ENCODE data around the gene MYO1G. TPM values are rescaled to one million over a fixed set of nuclear protein-coding genes. Genes with fewer than 3 reads are reported as not detected.

Gene MYO1G
- total RNA-seq, 1 experiment from 2014 or later: 0.46 TPM

DNA sequence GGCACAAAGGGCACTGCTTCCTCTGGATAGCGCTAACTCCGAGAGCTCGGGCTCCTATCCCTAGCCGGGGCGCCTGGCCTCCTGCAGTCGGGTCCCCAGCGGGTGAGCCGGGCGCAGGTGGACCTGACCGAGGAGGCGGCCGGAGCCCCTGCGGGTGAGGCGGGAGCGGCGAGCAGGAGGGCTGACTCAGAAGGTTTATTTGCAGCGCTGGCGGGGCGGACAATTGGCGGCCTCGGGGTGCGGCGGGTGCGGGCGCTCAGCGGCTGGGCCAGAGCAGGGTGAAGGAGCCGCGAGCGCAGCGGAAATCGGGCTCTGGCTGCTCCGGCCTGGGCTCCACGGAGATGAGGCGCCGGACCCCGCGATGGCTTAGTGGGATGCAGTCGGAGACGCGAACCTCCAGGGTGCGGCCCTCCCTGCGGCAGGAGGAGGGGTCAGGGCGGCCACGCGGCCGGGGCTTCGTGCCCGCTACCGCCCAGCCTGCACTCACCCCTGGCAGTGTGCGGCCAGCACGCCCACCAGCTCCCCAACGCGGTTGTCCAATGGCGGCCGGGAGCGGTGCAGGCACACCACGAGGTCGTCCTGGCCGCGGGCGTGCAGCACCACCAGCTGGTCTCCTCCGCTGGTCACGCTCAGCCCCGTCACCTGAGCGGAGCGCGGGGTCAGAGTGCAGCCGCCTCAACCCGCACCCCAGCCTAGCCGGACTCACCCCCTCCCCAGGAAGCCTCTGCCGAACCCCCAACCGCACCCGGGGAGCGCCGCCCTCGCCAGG lies 16.1 kb downstream of the MYO1G start:
- H3K4me3 Mint-ChIP-seq: peak overlapping the region; percentile 34; the same call in 1 of the 2 replicates
- TF ChIP-seq, protein P1, sequence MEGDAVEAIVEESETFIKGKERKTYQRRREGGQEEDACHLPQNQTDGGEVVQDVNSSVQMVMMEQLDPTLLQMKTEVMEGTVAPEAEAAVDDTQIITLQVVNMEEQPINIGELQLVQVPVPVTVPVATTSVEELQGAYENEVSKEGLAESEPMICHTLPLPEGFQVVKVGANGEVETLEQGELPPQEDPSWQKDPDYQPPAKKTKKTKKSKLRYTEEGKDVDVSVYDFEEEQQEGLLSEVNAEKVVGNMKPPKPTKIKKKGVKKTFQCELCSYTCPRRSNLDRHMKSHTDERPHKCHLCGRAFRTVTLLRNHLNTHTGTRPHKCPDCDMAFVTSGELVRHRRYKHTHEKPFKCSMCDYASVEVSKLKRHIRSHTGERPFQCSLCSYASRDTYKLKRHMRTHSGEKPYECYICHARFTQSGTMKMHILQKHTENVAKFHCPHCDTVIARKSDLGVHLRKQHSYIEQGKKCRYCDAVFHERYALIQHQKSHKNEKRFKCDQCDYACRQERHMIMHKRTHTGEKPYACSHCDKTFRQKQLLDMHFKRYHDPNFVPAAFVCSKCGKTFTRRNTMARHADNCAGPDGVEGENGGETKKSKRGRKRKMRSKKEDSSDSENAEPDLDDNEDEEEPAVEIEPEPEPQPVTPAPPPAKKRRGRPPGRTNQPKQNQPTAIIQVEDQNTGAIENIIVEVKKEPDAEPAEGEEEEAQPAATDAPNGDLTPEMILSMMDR (IDR thresholded peaks at IDR 0.05): no peak
- TF ChIP-seq, protein P2, sequence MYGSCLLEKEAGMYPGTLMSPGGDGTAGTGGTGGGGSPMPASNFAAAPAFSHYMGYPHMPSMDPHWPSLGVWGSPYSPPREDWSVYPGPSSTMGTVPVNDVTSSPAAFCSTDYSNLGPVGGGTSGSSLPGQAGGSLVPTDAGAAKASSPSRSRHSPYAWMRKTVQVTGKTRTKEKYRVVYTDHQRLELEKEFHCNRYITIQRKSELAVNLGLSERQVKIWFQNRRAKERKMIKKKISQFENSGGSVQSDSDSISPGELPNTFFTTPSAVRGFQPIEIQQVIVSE (CRISPR knock-in tag; IDR thresholded peaks at IDR 0.05; ENCODE audit: borderline replicate concordance): no peak
- TF ChIP-seq, protein P3, sequence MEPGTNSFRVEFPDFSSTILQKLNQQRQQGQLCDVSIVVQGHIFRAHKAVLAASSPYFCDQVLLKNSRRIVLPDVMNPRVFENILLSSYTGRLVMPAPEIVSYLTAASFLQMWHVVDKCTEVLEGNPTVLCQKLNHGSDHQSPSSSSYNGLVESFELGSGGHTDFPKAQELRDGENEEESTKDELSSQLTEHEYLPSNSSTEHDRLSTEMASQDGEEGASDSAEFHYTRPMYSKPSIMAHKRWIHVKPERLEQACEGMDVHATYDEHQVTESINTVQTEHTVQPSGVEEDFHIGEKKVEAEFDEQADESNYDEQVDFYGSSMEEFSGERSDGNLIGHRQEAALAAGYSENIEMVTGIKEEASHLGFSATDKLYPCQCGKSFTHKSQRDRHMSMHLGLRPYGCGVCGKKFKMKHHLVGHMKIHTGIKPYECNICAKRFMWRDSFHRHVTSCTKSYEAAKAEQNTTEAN (CRISPR knock-in tag; IDR thresholded peaks at IDR 0.05): peak; percentile 57; the same call in 1 of the 2 replicates
- TF ChIP-seq, protein P4, sequence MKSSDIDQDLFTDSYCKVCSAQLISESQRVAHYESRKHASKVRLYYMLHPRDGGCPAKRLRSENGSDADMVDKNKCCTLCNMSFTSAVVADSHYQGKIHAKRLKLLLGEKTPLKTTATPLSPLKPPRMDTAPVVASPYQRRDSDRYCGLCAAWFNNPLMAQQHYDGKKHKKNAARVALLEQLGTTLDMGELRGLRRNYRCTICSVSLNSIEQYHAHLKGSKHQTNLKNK (CRISPR knock-in tag; IDR thresholded peaks at IDR 0.05): no peak
- peak; percentile 71 for TF ChIP-seq ETV6 (CRISPR knock-in tag; IDR thresholded peaks at IDR 0.05)
- TF ChIP-seq, protein P5, sequence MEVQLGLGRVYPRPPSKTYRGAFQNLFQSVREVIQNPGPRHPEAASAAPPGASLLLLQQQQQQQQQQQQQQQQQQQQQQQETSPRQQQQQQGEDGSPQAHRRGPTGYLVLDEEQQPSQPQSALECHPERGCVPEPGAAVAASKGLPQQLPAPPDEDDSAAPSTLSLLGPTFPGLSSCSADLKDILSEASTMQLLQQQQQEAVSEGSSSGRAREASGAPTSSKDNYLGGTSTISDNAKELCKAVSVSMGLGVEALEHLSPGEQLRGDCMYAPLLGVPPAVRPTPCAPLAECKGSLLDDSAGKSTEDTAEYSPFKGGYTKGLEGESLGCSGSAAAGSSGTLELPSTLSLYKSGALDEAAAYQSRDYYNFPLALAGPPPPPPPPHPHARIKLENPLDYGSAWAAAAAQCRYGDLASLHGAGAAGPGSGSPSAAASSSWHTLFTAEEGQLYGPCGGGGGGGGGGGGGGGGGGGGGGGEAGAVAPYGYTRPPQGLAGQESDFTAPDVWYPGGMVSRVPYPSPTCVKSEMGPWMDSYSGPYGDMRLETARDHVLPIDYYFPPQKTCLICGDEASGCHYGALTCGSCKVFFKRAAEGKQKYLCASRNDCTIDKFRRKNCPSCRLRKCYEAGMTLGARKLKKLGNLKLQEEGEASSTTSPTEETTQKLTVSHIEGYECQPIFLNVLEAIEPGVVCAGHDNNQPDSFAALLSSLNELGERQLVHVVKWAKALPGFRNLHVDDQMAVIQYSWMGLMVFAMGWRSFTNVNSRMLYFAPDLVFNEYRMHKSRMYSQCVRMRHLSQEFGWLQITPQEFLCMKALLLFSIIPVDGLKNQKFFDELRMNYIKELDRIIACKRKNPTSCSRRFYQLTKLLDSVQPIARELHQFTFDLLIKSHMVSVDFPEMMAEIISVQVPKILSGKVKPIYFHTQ (CRISPR knock-in tag; IDR thresholded peaks at IDR 0.05): no peak
- TF ChIP-seq, protein P6, sequence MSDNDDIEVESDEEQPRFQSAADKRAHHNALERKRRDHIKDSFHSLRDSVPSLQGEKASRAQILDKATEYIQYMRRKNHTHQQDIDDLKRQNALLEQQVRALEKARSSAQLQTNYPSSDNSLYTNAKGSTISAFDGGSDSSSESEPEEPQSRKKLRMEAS (CRISPR knock-in tag; IDR thresholded peaks at IDR 0.05): peak; percentile 97
- TF ChIP-seq ZNF232 (CRISPR knock-in tag; IDR thresholded peaks at IDR 0.05): no peak
- no peak for TF ChIP-seq ZNF671 (CRISPR knock-in tag; IDR thresholded peaks at IDR 0.05)
- no peak for TF ChIP-seq ESRRA (CRISPR knock-in tag; IDR thresholded peaks at IDR 0.05; ENCODE audit: borderline replicate concordance)
- TF ChIP-seq, protein P7, sequence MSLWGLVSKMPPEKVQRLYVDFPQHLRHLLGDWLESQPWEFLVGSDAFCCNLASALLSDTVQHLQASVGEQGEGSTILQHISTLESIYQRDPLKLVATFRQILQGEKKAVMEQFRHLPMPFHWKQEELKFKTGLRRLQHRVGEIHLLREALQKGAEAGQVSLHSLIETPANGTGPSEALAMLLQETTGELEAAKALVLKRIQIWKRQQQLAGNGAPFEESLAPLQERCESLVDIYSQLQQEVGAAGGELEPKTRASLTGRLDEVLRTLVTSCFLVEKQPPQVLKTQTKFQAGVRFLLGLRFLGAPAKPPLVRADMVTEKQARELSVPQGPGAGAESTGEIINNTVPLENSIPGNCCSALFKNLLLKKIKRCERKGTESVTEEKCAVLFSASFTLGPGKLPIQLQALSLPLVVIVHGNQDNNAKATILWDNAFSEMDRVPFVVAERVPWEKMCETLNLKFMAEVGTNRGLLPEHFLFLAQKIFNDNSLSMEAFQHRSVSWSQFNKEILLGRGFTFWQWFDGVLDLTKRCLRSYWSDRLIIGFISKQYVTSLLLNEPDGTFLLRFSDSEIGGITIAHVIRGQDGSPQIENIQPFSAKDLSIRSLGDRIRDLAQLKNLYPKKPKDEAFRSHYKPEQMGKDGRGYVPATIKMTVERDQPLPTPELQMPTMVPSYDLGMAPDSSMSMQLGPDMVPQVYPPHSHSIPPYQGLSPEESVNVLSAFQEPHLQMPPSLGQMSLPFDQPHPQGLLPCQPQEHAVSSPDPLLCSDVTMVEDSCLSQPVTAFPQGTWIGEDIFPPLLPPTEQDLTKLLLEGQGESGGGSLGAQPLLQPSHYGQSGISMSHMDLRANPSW (CRISPR knock-in tag; conservative IDR thresholded peaks at IDR 0.05; ENCODE audit: low read depth): no peak
- TF ChIP-seq FOXJ3 (CRISPR knock-in tag; IDR thresholded peaks at IDR 0.05; ENCODE audit: borderline replicate concordance): no peak
- TF ChIP-seq, protein P8, sequence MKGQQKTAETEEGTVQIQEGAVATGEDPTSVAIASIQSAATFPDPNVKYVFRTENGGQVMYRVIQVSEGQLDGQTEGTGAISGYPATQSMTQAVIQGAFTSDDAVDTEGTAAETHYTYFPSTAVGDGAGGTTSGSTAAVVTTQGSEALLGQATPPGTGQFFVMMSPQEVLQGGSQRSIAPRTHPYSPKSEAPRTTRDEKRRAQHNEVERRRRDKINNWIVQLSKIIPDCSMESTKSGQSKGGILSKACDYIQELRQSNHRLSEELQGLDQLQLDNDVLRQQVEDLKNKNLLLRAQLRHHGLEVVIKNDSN (CRISPR knock-in tag; IDR thresholded peaks at IDR 0.05): peak; percentile 64; the same call in 1 of the 2 replicates
- TF ChIP-seq SMAD4 (CRISPR knock-in tag; IDR thresholded peaks at IDR 0.05): peak; percentile 29; the same call in 1 of the 2 replicates
- TF ChIP-seq, protein P9, sequence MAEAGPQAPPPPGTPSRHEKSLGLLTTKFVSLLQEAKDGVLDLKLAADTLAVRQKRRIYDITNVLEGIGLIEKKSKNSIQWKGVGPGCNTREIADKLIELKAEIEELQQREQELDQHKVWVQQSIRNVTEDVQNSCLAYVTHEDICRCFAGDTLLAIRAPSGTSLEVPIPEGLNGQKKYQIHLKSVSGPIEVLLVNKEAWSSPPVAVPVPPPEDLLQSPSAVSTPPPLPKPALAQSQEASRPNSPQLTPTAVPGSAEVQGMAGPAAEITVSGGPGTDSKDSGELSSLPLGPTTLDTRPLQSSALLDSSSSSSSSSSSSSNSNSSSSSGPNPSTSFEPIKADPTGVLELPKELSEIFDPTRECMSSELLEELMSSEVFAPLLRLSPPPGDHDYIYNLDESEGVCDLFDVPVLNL (CRISPR knock-in tag; IDR thresholded peaks at IDR 0.05; ENCODE audit: borderline replicate concordance, low read depth): peak; percentile 60; the same call in 1 of the 2 replicates
- TF ChIP-seq, protein P10, sequence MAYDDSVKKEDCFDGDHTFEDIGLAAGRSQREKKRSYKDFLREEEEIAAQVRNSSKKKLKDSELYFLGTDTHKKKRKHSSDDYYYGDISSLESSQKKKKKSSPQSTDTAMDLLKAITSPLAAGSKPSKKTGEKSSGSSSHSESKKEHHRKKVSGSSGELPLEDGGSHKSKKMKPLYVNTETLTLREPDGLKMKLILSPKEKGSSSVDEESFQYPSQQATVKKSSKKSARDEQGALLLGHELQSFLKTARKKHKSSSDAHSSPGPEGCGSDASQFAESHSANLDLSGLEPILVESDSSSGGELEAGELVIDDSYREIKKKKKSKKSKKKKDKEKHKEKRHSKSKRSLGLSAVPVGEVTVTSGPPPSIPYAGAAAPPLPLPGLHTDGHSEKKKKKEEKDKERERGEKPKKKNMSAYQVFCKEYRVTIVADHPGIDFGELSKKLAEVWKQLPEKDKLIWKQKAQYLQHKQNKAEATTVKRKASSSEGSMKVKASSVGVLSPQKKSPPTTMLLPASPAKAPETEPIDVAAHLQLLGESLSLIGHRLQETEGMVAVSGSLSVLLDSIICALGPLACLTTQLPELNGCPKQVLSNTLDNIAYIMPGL (CRISPR knock-in tag; IDR thresholded peaks at IDR 0.05): no peak
- no peak for TF ChIP-seq IRF2 (CRISPR knock-in tag; IDR thresholded peaks at IDR 0.05; ENCODE audit: borderline replicate concordance, low read depth)
- TF ChIP-seq NR3C1 (CRISPR knock-in tag; conservative IDR thresholded peaks at IDR 0.05; ENCODE audit: low read depth): no peak
- TF ChIP-seq, protein P11, sequence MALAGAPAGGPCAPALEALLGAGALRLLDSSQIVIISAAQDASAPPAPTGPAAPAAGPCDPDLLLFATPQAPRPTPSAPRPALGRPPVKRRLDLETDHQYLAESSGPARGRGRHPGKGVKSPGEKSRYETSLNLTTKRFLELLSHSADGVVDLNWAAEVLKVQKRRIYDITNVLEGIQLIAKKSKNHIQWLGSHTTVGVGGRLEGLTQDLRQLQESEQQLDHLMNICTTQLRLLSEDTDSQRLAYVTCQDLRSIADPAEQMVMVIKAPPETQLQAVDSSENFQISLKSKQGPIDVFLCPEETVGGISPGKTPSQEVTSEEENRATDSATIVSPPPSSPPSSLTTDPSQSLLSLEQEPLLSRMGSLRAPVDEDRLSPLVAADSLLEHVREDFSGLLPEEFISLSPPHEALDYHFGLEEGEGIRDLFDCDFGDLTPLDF (CRISPR knock-in tag; IDR thresholded peaks at IDR 0.05): peak; percentile 83; the same call in 1 of the 2 replicates

More for the DNA sequence above, 16.1 kb downstream of the MYO1G start:
- ATAC-seq (peak; percentile 49), DNase-seq (ENCODE audit: low spot score) (peak; percentile 61)
- ChIA-PET POLR2A (interaction anchor here (0.6 to 1.4 kb wide), 3 partner anchors 11 to 115 kb away, joined by 3 to 5 read pairs (median 3); partner anchors contain the start of gene H2AZ2), CTCF (interaction anchor here (0.8 to 4.2 kb wide), 5 partner anchors 11 to 173 kb away, joined by 4 to 38 read pairs (median 6); partner anchors contain the start of gene H2AZ2)
- H3K9me3 Mint-ChIP-seq: no peaks in the 10 kb centered on the region
- H3K27me3 Mint-ChIP-seq (ENCODE audit: low read depth): peaks cover 35% of the 10 kb centered on the region
- H3K4me1 Mint-ChIP-seq: no peaks in the 10 kb centered on the region
- H3K36me3 Mint-ChIP-seq: no peaks in the 10 kb centered on the region
- H3K27ac Mint-ChIP-seq: no peak overlapping the region
